ENCODE results near the gene INPP1. TPM values are rescaled to one million over a fixed set of nuclear protein-coding genes. Genes with fewer than 3 reads are reported as not detected.

Gene INPP1
- polyA plus RNA-seq, 1 of the 3 experiments (the other 2 are of a cell fraction), result 6.4 TPM

- Histone ChIP-seq H3K36me3 (replicated peaks in 1 of 2; ENCODE audit: control insufficient read depth in 1 of 2, insufficient read depth in 2 of 2, low read length in 1 of 2) (no peaks in the 10 kb centered on the region), H3K27me3 (ENCODE audit: insufficient read depth) (no peaks in the 10 kb centered on the region), H3F3A (replicated peaks; ENCODE audit: insufficient read depth) (no peaks in the 10 kb centered on the region), H3K79me2 (ENCODE audit: insufficient read depth) (no peaks in the 10 kb centered on the region), H3K4me1 (ENCODE audit: control insufficient read depth in 1 of 2, insufficient read depth in 2 of 2, low read depth in 1 of 2, low read length in 1 of 2) (no peaks in the 10 kb centered on the region; a peak in 1 of 4 replicates), H3K4me2 (no peak overlapping the region), H3K9me2 (no peaks in the 10 kb centered on the region), H3K4me3 (ENCODE audit: low read depth in 2 of 2, low read length in 1 of 2) (no peak overlapping the region), H4K20me1 (ENCODE audit: insufficient read depth) (no peaks in the 10 kb centered on the region), H3K9ac (no peak overlapping the region), H2AFZ (ENCODE audit: low read depth) (no peak overlapping the region), H3K27ac (ENCODE audit: low read depth in 2 of 2, low read length in 1 of 2) (no peak overlapping the region), H3K9me3 (no peaks in the 10 kb centered on the region)
- TF ChIP-seq ZBTB33 (IDR thresholded peaks at IDR 0.05; ENCODE audit: borderline replicate concordance, low read depth) (no peak), JUND (IDR thresholded peaks at IDR 0.05) (no peak), GATA2 (CRISPR knock-in tag; IDR thresholded peaks at IDR 0.05) (no peak), MAX (IDR thresholded peaks at IDR 0.05; ENCODE audit: low read depth) (no peak), TEAD4 (IDR thresholded peaks at IDR 0.05; ENCODE audit: borderline replicate concordance, insufficient read depth) (no peak), SMC3 (IDR thresholded peaks at IDR 0.05; ENCODE audit: low read depth, low read length) (no peak), SIN3A (IDR thresholded peaks at IDR 0.05; ENCODE audit: borderline replicate concordance, low read depth, low read length) (no peak), YY1 (IDR thresholded peaks at IDR 0.05; ENCODE audit: low read depth) (no peak), USF2 (IDR thresholded peaks at IDR 0.05; ENCODE audit: borderline replicate concordance, low read depth, low read length) (no peak), PBX3 (IDR thresholded peaks at IDR 0.05) (no peak), EP300 (IDR thresholded peaks at IDR 0.05; ENCODE audit: borderline replicate concordance in 1 of 2, low read depth in 1 of 2, low read length in 1 of 2) (no peak), RCOR1 (IDR thresholded peaks at IDR 0.05; ENCODE audit: low read length) (no peak), MEF2A (IDR thresholded peaks at IDR 0.05; ENCODE audit: borderline replicate concordance, low read depth) (no peak), REST (IDR thresholded peaks at IDR 0.05; ENCODE audit: low read depth, low read length) (no peak)
- POLR2A ChIA-PET, result no interaction called here
- CTCF ChIA-PET, result interaction anchor here (1.3 to 1.7 kb wide), 3 partner anchors 9 to 136 kb away, joined by 3 to 10 read pairs (median 4); no protein-coding TSS in a partner anchor
- no peak for DNase-seq
These were observed 32.7 kb downstream of the INPP1 start for GRCh38 chr2:190376083-190376482.
